H1 (cell line): ENCODE data around the gene MACROD2. TPM values are rescaled to one million over a fixed set of nuclear protein-coding genes. Genes with fewer than 3 reads are reported as not detected.

Source experiments
- CTCF ChIA-PET: fragments of 300-600 bp; sonication (Branson Sonifier 250); formaldehyde crosslinking; loops from one replicate; lab custom pipeline; 2021; ENCODE audit not compliant: partially characterized antibody; lab: Charles Lee
- POLR2A ChIA-PET: fragments of 300-600 bp; sonication (Branson Sonifier 250); formaldehyde crosslinking; loops from one replicate; lab custom pipeline; 2021; ENCODE audit warnings: inconsistent platforms; ENCODE audit not compliant: partially characterized antibody; lab: Charles Lee
- DNase-seq, 2 experiments: peaks; one replicate each; pipeline versions ENCODE4 v3.0.0 to v3.0.0-alpha.2; 2010 to 2022; ENCODE audit warnings: low spot score in 2 of 2, low read depth in 1 of 2, mixed read lengths in 1 of 2
- FAIRE-seq: peaks from 2 replicates; lab custom pipeline; 2011; peaks lifted over from hg19 to GRCh38; lab: Jason Lieb, UNC
- H2AFZ ChIP-seq: 2 replicates; pipeline ENCODE4 v1.8.1; 2012; ENCODE audit warnings: low read length, inconsistent platforms
- H2AK5ac ChIP-seq: 2 replicates; pipeline ENCODE4 v1.6.1; 2013; ENCODE audit warnings: low read depth, low read length
- H2BK120ac ChIP-seq: replicated peaks from 2 replicates; pipeline ENCODE3; 2013; ENCODE audit warnings: low read depth, low read length, inconsistent platforms
- H2BK12ac ChIP-seq: 2 replicates; pipeline ENCODE4 v1.6.1; 2013; ENCODE audit warnings: low read depth, low read length
- H2BK15ac ChIP-seq: 2 replicates; pipeline ENCODE4 v1.6.1; 2013; ENCODE audit warnings: low read length
- H2BK20ac ChIP-seq: 2 replicates; pipeline ENCODE4 v1.6.1; 2013; ENCODE audit warnings: low read length
- H2BK5ac ChIP-seq: 2 replicates; pipeline ENCODE4 v1.6.1; 2013; ENCODE audit warnings: low read depth, low read length
- H3K14ac ChIP-seq: 2 replicates; pipeline ENCODE4 v1.6.1; 2013; ENCODE audit warnings: inconsistent platforms; ENCODE audit not compliant: insufficient read length
- H3K18ac ChIP-seq: 2 replicates; pipeline ENCODE4 v1.6.1; 2013; ENCODE audit warnings: low read length; ENCODE audit errors: extremely low read depth
- H3K23ac ChIP-seq: 2 replicates; pipeline ENCODE4 v1.6.1; 2013; ENCODE audit warnings: inconsistent platforms; ENCODE audit not compliant: insufficient read length
- H3K23me2 ChIP-seq: 2 replicates; pipeline ENCODE4 v1.6.1; 2013; ENCODE audit warnings: low read depth, low read length
- H3K27ac ChIP-seq: 2 replicates; pipeline ENCODE4 v1.6.1; 2011; ENCODE audit warnings: low read depth, low read length, inconsistent platforms
- H3K27me3 ChIP-seq, 4 experiments: replicated peaks in 1 of 4; 1 replicate in 1 of 4; 2 replicates in 3 of 4; pipeline versions ENCODE4 v1.6.1 to v1.8.1; 2011 to 2013; ENCODE audit warnings: low read length in 3 of 4, mild to moderate bottlenecking in 3 of 4, inconsistent platforms in 2 of 4, mixed read lengths in 2 of 4, moderate library complexity in 1 of 4; ENCODE audit not compliant: control insufficient read depth in 3 of 4, insufficient read depth in 3 of 4; ENCODE audit errors: extremely low read depth in 1 of 4
- H3K36me3 ChIP-seq, 4 experiments: 2 replicates each; pipeline versions ENCODE4 v1.6.1 to v1.8.1; 2011 to 2013; ENCODE audit warnings: mild to moderate bottlenecking in 4 of 4, low read length in 3 of 4, moderate library complexity in 2 of 4, control low read depth in 1 of 4, inconsistent platforms in 1 of 4; ENCODE audit not compliant: insufficient read depth in 4 of 4, control insufficient read depth in 2 of 4
- H3K4ac ChIP-seq: replicated peaks from 2 replicates; pipeline ENCODE3; 2013; ENCODE audit warnings: low read length, low read depth, mixed read lengths, inconsistent platforms; ENCODE audit not compliant: insufficient read length
- H3K4me1 ChIP-seq, 4 experiments: replicated peaks in 1 of 4; 1 replicate in 1 of 4; 2 replicates in 3 of 4; pipeline versions ENCODE4 v1.6.1 to v1.8.1; 2011 to 2013; ENCODE audit warnings: low read length in 3 of 4, inconsistent platforms in 2 of 4, mixed read lengths in 1 of 4; ENCODE audit not compliant: insufficient read depth in 4 of 4, control insufficient read depth in 3 of 4
- H3K4me2 ChIP-seq, 2 experiments: 2 replicates each; pipeline versions ENCODE4 v1.6.1 to v1.8.1; 2011 to 2013; ENCODE audit warnings: low read depth in 2 of 2, low read length in 2 of 2, control low read depth in 1 of 2, inconsistent platforms in 1 of 2, mild to moderate bottlenecking in 1 of 2; ENCODE audit not compliant: insufficient read depth in 1 of 2
- H3K4me3 ChIP-seq, 4 experiments: fragments of 200-600, 300-600 bp in 1 of 4; sonication (generic), shearing (Covaris generic), sonication (Bioruptor Twin) in 1 of 4; 2 replicates each; pipeline versions ENCODE4 v1.5.1 to v1.8.1; 2011 to 2016; ENCODE audit warnings: low read length in 4 of 4, low read depth in 3 of 4, control low read depth in 2 of 4, inconsistent platforms in 2 of 4, mild to moderate bottlenecking in 2 of 4, mixed read lengths in 1 of 4, moderate library complexity in 1 of 4; ENCODE audit not compliant: insufficient read depth in 2 of 4; ENCODE audit errors: extremely low read depth in 1 of 4
- H3K56ac ChIP-seq: replicated peaks from 2 replicates; pipeline ENCODE3; 2013; ENCODE audit warnings: low read depth, mild to moderate bottlenecking, mixed read lengths, low read length, inconsistent platforms; ENCODE audit not compliant: insufficient read length
- H3K79me1 ChIP-seq: 2 replicates; pipeline ENCODE4 v1.6.1; 2013; ENCODE audit warnings: low read depth, low read length, control low read depth
- H3K79me2 ChIP-seq, 2 experiments: 2 replicates each; pipeline versions ENCODE4 v1.6.1 to v1.8.1; 2012 to 2013; ENCODE audit warnings: low read length in 2 of 2, mild to moderate bottlenecking in 2 of 2, inconsistent platforms in 1 of 2; ENCODE audit not compliant: insufficient read depth in 2 of 2, control insufficient read depth in 1 of 2
- H3K9ac ChIP-seq, 4 experiments: replicated peaks in 1 of 4; 1 replicate in 1 of 4; 2 replicates in 3 of 4; pipeline versions ENCODE4 v1.6.1 to v1.8.1; 2011 to 2013; ENCODE audit warnings: low read depth in 3 of 4, low read length in 3 of 4, control low read depth in 2 of 4, mild to moderate bottlenecking in 2 of 4, moderate library complexity in 2 of 4, inconsistent platforms in 1 of 4; ENCODE audit errors: extremely low read depth in 1 of 4
- H3K9me3 ChIP-seq, 2 experiments: 2 replicates each; pipeline versions ENCODE4 v1.6.1 to v1.8.1; 2012 to 2013; ENCODE audit warnings: mild to moderate bottlenecking in 2 of 2, moderate library complexity in 2 of 2, control low read depth in 1 of 2, inconsistent platforms in 1 of 2, low read depth in 1 of 2, low read length in 1 of 2, mixed read lengths in 1 of 2; ENCODE audit not compliant: insufficient read depth in 2 of 2
- H4K20me1 ChIP-seq, 2 experiments: replicated peaks in 1 of 2; 2 replicates each; pipeline versions ENCODE3 to v1.8.1; 2011 to 2013; ENCODE audit warnings: inconsistent platforms in 2 of 2, low read length in 2 of 2, mild to moderate bottlenecking in 1 of 2; ENCODE audit not compliant: insufficient read depth in 2 of 2, control insufficient read depth in 1 of 2
- H4K5ac ChIP-seq: 2 replicates; pipeline ENCODE4 v1.6.1; 2013; ENCODE audit warnings: low read length, low read depth, mixed read lengths, inconsistent platforms; ENCODE audit not compliant: insufficient read length
- H4K8ac ChIP-seq: 2 replicates; pipeline ENCODE4 v1.8.0; 2013; ENCODE audit warnings: mild to moderate bottlenecking, moderate library complexity, low read length, inconsistent platforms; ENCODE audit not compliant: insufficient read depth; ENCODE audit errors: extremely low read depth
- H4K91ac ChIP-seq: replicated peaks from 2 replicates; pipeline ENCODE3; 2013; ENCODE audit warnings: low read length, mixed read lengths, inconsistent platforms; ENCODE audit not compliant: insufficient read length
- BACH1 ChIP-seq: IDR thresholded peaks from 2 replicates; pipeline ENCODE4 v1.6.1; 2012; ENCODE audit warnings: low read length, improper control_type of control experiment
- CEBPB ChIP-seq: IDR thresholded peaks from 2 replicates; pipeline ENCODE4 v1.6.1; 2012; ENCODE audit warnings: low read depth, low read length
- HDAC2 ChIP-seq, 2 experiments: fragments of 300-600 bp in 1 of 2; sonication (generic) in 1 of 2; IDR thresholded peaks; 2 replicates each; pipeline ENCODE4 v1.6.1; 2011 to 2012; ENCODE audit warnings: low read depth in 2 of 2, low read length in 2 of 2, mild to moderate bottlenecking in 2 of 2, moderate library complexity in 2 of 2, borderline replicate concordance in 1 of 2, inconsistent platforms in 1 of 2
- HDAC6 ChIP-seq: IDR thresholded peaks from one replicate; pipeline ENCODE4 v1.7.1; 2012; ENCODE audit warnings: low read depth, mild to moderate bottlenecking, inconsistent platforms, low read length, moderate library complexity
- JUND ChIP-seq: IDR thresholded peaks from 2 replicates; pipeline ENCODE4 v1.6.1; 2011; ENCODE audit warnings: mild to moderate bottlenecking, improper control_type of control experiment, low read length
- MAFK ChIP-seq: IDR thresholded peaks from 2 replicates; pipeline ENCODE4 v1.6.1; 2012; ENCODE audit warnings: low read depth, mild to moderate bottlenecking, improper control_type of control experiment, low read length
- NANOG ChIP-seq: IDR thresholded peaks from 2 replicates; pipeline ENCODE4 v1.6.1; 2011; ENCODE audit warnings: low read length, low read depth, mild to moderate bottlenecking, inconsistent platforms; ENCODE audit not compliant: insufficient read depth, poor library complexity, severe bottlenecking
- WGBS, 2 experiments: shearing (Covaris generic) in 1 of 2; methylation state at CpG; one replicate each; pipeline versions ENCODE4 v1.1.6 to v1.1.7; 2013 to 2015; ENCODE audit warnings: low lambda C conversion rate in 2 of 2, mixed read lengths in 2 of 2, inconsistent platforms in 1 of 2, low coverage in 1 of 2, missing lambda C conversion rate in 1 of 2; ENCODE audit not compliant: insufficient replicate concordance in 2 of 2, insufficient coverage in 1 of 2, insufficient read length in 1 of 2; ENCODE audit errors: extremely low coverage in 1 of 2, missing lambda C conversion rate in 1 of 2; 5-methylcytosine and 5-hydroxymethylcytosine counted together
- polyA plus RNA-seq, 7 experiments: library from polyadenylated mRNA; depleted of rRNA in 3 of 7; stranded (reverse) in 5 of 7; unstranded in 2 of 7; fragments of >200 nt in 5 of 7; fragments of 200-250 nt in 2 of 7; gene quantifications; 1 replicate in 5 of 7; 2 replicates in 1 of 7; 4 replicates in 1 of 7; pipeline versions ENCODE4 v1.2.1 to v1.2.3, GENCODE V29; 2011 to 2013; ENCODE audit warnings: missing spikeins in 2 of 7, mixed read lengths in 2 of 7
- total RNA-seq: library from RNA; stranded (reverse); fragmentation: NEBNext Ultra II Directional; extraction: Animal tissue kit (Norgen Biotek cat#: 25700); gene quantifications from 2 replicates; pipeline ENCODE4 v1.2.1, GENCODE V29; 2021

Gene MACROD2
- total and polyA plus RNA-seq, 2 of the 8 experiments (the other 6 are each of a cell fraction or from before 2014, with no cell fraction given) = 0.70 to 3.9 TPM

DNA sequence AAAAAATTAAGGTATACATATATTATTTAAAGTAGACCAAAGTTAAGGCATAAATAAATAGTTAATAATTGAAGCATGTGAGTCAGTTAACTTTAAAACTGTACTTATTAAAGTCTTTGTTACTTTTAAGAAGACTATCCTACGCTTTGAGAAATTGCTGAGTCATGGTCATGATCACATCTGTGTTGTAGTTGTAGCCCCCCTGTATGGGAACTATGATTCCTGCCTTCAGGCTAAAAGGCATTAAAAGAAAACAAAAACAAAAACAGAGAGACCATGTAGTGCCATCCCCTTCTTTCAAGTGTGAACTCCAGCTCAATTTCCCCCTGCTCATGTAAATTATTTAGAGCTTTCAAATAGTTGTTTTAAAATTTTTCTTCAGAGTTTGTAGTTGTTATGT lies 218.7 kb downstream of the MACROD2 start:
- Histone ChIP-seq H4K8ac (no peak overlapping the region), H4K5ac (no peak overlapping the region), H3K56ac (no peak overlapping the region), H3K27me3 (no peaks in the 10 kb centered on the region), H2BK20ac (no peak overlapping the region), H3K9ac (no peak overlapping the region), H4K91ac (no peak overlapping the region), H2BK5ac (no peak overlapping the region), H2BK120ac (no peak overlapping the region), H3K36me3 (no peaks in the 10 kb centered on the region), H3K9me3 (no peaks in the 10 kb centered on the region), H2AFZ (no peak overlapping the region), H3K18ac (no peak overlapping the region), H3K14ac (no peak overlapping the region), H2BK15ac (no peak overlapping the region), H3K4me3 (no peak overlapping the region), H3K79me1 (no peaks in the 10 kb centered on the region), H3K23ac (no peak overlapping the region), H2AK5ac (no peak overlapping the region), H3K4me1 (no peaks in the 10 kb centered on the region), H3K4me2 (no peak overlapping the region), H3K4ac (no peak overlapping the region), H4K20me1 (no peaks in the 10 kb centered on the region), H2BK12ac (no peak overlapping the region), H3K79me2 (no peaks in the 10 kb centered on the region), H3K27ac (no peak overlapping the region), H3K23me2 (no peaks in the 10 kb centered on the region)
- ChIA-PET CTCF (no interaction called here), POLR2A (no interaction called here)
- WGBS, 2 experiments = 91% methylated on average over 1 of the region's 1 CpG; no CpG with 5 or more reads in 1 of the 2 experiments
- DNase-seq (no peak), FAIRE-seq (no peak)
- TF ChIP-seq HDAC6 (no peak), CEBPB (no peak), BACH1 (peak; percentile 94), NANOG (no peak), HDAC2 (IDR thresholded peaks at IDR 0.05; ENCODE audit: borderline replicate concordance in 1 of 2, low read depth in 2 of 2, low read length in 2 of 2) (no peak), MAFK (peak; percentile 86; the same call in 1 of the 2 replicates), JUND (no peak)
